ENCODE data around the gene PPP4R1.
"Not testable (repeated sequence)": the region's sequence is repeated elsewhere in the genome, so short reads cannot be mapped to it uniquely, and the experiment has no call there.

PPP4R1 gene

DNA sequence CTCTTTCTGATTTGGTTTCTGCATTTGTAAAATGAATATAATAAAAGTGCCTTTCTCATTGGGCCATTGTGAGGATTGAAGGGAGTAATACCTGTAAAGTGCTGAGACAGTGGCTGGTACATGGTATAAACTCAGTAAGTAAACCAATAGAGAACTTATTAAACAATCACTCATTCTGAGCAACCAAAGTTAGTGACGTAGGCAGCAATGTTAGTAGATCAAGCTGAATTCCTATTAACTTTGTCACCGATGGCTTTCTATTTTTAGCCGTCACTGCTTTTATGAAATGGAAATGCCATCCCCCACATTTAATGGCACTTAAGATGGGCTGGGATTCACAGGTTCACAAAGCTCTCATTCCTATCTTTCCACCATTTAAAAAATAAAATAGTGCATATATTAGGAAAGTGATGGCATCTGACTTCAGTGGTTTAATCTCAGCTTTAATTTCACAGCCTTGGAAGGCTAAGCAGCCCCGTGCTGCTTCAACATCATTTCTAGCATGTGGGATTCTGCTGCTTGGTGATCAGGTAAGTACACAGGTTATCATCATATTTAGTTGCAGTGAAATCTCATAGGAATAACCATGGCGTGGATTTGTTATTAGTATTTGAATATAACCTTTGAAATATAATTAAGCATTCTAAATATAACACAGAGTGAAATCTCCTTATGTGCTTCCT lies 17.6 kb upstream of the PPP4R1 start:
- DNase-seq: no peak

- DNase-seq: no peak
Measured at GRCh38 chr18:9630444-9630843, 16.1 kb upstream of the PPP4R1 start.

GRCh38 chr18:9629709-9630108 lies 15.3 kb upstream of the PPP4R1 start:
- no peak for DNase-seq

GRCh38 chr18:9628984-9629383 lies 14.6 kb upstream of the PPP4R1 start:
- DNase-seq: no peak

GRCh38 chr18:9627642-9628041 lies 13.3 kb upstream of the PPP4R1 start:
- no peak for DNase-seq

DNA sequence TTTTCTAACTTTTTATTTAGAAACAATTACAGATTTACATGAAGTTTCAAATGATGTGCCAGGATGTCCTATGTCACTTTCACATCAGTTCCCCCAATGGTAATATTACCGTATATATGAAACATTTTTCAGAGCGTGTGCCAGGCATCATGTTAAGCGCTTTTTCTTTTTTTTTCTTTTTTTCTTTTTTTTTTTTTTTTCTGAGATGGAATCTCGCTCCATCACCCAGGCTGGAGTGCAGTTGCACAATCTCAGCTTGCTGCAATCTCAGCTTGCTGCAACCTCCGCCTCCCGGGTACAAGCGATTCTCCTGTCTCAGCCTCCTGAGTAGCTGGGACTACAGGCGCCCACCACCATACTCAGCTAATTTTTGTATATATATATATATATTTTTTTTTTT lies 5.6 kb upstream of the PPP4R1 start:
- no peak for DNase-seq

DNA sequence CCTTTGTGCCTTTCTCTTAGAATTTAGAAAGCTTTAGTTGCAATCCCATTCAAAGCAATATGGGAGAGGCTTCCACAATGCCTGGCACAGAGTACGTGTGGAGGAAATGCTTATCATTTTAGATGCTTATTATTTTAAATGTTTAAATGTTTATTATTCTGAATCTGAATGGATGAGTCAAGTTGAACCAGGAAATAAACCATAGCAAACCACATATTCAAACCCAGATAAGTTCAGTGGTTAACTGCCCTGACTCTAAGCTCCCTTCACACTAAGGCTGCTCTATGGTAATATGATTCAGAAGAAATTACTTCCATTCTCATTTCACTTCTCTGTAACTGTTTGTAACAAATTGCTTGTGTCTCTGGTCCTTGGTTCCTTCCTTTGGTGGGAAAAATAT lies 5.2 kb upstream of the PPP4R1 start:
- DNase-seq: no peak

GRCh38 chr18:9619056-9619455 lies 4.7 kb upstream of the PPP4R1 start:
- no peak for DNase-seq

DNA sequence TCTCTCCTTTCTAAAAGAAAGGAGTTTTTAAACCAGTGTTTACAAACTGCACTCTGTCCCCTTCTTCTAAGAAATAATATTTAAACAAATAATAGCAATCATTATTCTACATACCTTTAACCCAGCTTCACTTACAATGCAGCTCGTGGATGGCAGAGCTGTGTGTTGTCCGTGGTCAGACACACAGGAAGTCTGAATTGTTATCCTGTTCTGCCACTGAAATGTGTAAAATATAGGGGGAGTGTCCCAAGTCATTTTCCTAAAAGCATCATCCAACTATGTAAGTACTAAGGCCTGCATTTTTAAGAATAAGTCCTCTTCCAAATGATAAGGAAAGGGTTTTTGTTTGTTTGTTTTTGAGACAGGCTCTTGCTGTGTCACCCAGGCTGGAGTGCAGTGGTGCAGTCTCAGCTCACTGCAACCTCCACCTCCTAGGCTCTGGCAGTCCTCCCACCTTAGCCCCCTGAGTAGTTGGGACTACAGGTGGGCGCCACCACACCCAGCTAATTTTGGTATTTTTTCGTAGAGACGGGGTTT lies 2.7 kb upstream of the PPP4R1 start:
- no peak for DNase-seq

DNA sequence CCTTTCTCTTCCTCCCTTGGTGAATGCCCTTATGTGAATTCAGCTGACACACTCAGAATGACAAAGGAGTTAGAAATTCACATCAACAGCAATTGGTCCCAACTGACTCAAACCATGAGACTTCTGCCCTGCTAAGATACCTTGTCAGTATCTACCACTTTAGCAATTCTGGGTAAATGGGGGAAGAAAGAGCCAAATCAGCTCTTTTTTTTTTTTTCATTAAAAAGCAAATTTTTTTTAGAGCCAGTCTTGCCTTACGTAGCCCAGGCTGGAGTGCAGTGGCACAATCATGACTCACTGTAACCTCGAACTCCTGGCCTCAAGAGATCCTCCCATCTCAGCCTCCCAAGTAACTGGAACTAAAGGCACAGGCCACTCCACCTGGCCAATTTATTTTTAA lies 1.7 kb upstream of the PPP4R1 start:
- DNase-seq: no peak

- no peak for DNase-seq
Measured at GRCh38 chr18:9615280-9615797, 980 bp upstream of the PPP4R1 start.

- peak in 44 of 56 donors; percentile 5 to 73 (median 52) for DNase-seq
Measured at GRCh38 chr18:9613550-9614400, 584 bp downstream of the PPP4R1 start.

DNA sequence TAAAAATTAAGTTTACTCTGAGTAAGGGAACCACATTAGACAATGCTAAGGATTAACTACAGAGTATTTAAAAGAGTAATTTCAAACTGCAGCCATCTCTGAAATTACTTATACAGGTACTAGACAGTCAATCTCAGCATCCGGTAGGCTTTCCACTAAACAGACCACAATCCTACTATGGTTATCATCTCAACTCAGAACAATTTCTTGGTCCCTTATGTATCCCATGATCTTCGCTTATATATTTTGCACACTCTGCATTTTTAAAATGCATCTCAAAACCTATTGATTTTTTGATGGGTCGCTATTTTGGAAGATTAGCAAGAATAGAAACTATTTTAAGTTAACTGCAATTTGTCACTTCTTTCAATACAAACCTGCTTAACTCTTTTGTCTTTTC lies 1.4 kb downstream of the PPP4R1 start:
- no peak for DNase-seq

- DNase-seq: peak in 21 of 56 donors; percentile 1 to 51 (median 9)
Measured at GRCh38 chr18:9612215-9612830, 2.0 kb downstream of the PPP4R1 start.

DNA sequence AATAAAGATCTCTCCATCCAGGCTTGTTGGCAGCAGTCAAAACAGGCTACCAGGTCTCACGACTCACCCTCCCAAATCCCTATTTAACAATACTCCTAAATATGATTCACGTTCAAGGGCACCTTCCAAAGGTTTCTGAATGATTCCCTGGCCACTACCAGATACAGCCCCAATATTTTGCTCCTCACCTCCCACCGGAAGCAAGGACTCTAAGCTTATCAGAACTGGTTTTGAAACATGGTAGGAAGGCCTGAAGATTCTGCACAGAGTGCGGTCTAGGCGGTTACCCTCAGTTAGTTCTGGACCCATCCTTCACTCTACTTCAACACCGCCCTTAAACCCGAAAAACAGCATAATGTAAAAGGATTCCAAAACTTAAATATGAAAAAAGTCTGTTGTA lies 5.2 kb downstream of the PPP4R1 start:
- no peak for DNase-seq

GRCh38 chr18:9608728-9609127 lies 5.6 kb downstream of the PPP4R1 start:
- no peak for DNase-seq

GRCh38 chr18:9608298-9608697 lies 6.1 kb downstream of the PPP4R1 start:
- DNase-seq: no peak

- DNase-seq: not testable (repeated sequence)
Measured at GRCh38 chr18:9607111-9607510, 7.2 kb downstream of the PPP4R1 start.

- DNase-seq: no peak
Measured at GRCh38 chr18:9606039-9606438, 8.3 kb downstream of the PPP4R1 start.

- DNase-seq: no peak
Measured at GRCh38 chr18:9604348-9604747, 10.0 kb downstream of the PPP4R1 start.

GRCh38 chr18:9599328-9599727 lies 15.0 kb downstream of the PPP4R1 start:
- DNase-seq: no peak

DNA sequence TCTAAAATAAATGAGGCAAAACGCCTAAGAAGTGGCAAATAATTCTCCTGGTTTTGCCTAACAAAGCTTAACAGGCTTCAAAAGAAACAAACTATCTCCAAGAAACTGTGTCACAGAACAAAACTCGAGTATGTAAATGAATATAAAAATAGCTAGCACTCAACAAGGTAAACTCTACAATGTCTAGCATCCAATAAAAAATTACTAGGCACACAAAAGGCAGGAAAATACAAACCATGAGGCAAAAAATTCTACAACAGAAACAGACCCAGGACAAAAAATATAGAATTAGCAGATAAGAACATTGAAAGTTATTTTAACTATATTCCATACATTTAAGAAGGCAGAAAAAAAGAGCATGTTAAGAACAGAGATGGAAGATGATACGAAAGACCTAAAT lies 16.8 kb downstream of the PPP4R1 start:
- DNase-seq: no peak
